ENCODE results near the gene TXNL4A.

Gene TXNL4A

DNA sequence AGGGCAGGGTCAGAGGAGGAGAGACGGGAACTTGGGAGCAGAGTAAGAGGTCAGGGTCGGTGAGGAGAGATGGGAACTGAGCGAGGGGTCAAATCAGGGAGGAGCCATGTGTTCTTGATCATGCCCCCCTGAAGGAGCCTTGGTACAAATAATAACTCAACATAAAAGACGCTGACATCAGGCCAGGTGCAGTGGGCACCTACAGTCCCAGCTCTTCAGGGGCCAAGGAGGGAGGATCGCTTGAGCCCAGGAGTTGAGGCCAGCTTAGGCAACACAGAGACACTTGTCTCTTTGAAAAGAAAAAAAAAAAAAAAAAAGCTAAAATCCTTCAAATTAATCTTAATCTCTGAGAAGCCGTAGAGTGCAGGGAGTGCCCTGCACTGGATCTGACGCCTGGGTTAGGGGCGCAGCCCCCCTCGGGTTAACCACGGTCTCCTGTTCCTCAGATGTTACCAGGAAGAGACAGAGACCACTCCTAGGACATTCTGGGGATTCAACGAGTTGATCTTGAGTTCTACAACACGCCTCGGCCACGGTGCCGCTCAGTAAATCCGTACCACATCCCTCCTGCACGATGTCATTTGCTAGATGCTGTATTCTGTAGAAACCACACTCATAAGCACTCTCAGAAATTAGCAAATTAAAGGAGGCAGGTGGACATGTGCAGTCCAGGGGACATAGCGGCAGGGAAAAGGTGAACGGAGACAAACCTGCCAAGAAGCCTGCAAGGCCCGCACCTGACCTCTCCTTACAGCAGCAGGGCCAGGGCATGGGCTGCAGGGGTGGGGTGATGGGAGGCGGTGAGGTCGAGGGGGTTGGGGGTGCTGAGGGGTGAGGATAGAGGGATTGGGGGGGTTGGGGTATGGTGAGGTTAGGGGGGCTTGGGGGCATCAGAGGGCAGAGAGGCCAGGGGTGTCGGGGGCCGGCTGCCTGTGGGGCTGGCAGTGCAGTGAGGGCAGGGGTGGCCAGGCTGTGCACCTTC, 66.1 kb downstream of the TXNL4A start:
- Histone ChIP-seq H3K9me3 (ENCODE audit: control insufficient read depth, insufficient read depth, low read length) (peaks cover 6% of the 10 kb centered on the region; the same call in 1 of the 2 replicates), H3K9me2 (replicated peaks; ENCODE audit: control insufficient read depth, low read length) (no peaks in the 10 kb centered on the region), H4K20me1 (ENCODE audit: control insufficient read depth, insufficient read depth, low read depth, low read length) (no peaks in the 10 kb centered on the region), H3K4me2 (ENCODE audit: low read length) (no peak overlapping the region), H3K4me1 (ENCODE audit: control insufficient read depth, low read length) (no peaks in the 10 kb centered on the region), H3K36me3 (ENCODE audit: control insufficient read depth, low read length) (peaks cover 25% of the 10 kb centered on the region), H3F3A (ENCODE audit: control insufficient read depth, insufficient read depth) (no peaks in the 10 kb centered on the region), H3K79me2 (ENCODE audit: control insufficient read depth, low read length) (peaks cover 8% of the 10 kb centered on the region), H3K27ac (ENCODE audit: low read depth, low read length) (no peak overlapping the region), H3K4me3 (ENCODE audit: low read length) (no peak overlapping the region), H3K27me3 (ENCODE audit: control insufficient read depth, low read length) (no peaks in the 10 kb centered on the region)
- TF ChIP-seq, protein P1, sequence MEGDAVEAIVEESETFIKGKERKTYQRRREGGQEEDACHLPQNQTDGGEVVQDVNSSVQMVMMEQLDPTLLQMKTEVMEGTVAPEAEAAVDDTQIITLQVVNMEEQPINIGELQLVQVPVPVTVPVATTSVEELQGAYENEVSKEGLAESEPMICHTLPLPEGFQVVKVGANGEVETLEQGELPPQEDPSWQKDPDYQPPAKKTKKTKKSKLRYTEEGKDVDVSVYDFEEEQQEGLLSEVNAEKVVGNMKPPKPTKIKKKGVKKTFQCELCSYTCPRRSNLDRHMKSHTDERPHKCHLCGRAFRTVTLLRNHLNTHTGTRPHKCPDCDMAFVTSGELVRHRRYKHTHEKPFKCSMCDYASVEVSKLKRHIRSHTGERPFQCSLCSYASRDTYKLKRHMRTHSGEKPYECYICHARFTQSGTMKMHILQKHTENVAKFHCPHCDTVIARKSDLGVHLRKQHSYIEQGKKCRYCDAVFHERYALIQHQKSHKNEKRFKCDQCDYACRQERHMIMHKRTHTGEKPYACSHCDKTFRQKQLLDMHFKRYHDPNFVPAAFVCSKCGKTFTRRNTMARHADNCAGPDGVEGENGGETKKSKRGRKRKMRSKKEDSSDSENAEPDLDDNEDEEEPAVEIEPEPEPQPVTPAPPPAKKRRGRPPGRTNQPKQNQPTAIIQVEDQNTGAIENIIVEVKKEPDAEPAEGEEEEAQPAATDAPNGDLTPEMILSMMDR (IDR thresholded peaks at IDR 0.05; ENCODE audit: low read depth, low read length, poor library complexity, severe bottlenecking) = no peak
- no peak for TF ChIP-seq EZH2phosphoT487 (IDR thresholded peaks at IDR 0.05; ENCODE audit: borderline replicate concordance, low read length)
